DMS79 (cell line): Measurements from ENCODE around the gene RAB11FIP3.

Source experiments
- DNase-seq: peaks from one replicate; lab custom pipeline; 2025; lab: John Stamatoyannopoulos, UW

The RAB11FIP3 gene

GRCh38 chr16:554640-555365 is 129.4 kb downstream of the RAB11FIP3 start:
- no peak for DNase-seq

DNA sequence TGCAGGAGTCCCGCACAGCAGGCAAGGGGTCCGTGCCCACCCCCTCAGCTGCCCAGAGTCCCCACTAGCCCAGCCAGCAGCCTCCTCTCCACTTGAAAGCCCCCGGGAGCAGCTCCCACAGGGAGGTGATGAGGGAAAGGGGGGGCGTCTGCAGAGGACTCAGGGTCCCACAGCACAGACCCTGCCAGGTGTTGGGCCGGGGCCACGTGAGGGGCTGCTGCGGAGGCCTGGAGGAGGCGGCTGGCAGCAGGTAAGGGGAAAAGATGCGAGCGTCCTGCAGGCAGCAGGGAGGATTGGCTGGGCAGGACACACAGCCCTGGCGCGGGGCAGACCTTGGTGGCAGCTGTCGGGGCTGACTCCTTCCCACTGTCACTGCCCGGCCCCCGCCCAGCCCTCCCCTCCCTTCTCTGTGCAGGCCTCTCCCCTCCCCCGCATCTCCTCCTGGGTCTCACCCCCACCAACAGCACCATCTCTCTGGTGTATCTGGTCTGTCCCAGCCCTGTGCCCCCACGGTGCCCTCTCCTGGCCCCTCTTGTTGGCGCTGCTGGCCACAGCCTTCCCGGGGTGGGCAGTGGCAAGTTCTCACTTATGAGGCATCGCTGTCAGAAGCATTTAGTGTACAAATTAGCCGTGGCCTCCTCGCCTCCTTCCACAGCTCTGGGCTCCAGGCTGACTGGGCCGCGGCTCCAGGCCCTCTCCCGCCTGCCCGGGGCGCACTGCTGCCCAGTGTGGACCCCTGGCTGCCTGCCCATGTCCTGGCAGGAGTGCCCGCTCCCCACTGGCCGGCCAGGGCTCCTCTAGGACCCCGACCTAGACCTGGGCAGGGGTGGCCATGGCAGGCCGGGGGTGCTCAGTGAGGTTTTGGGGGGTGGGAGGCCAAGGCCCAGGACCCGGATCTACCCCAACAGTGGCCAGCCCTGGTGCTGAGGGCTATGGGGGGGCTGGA is 130.4 kb downstream of the RAB11FIP3 start:
- DNase-seq = no peak

GRCh38 chr16:556474-557173 is 131.2 kb downstream of the RAB11FIP3 start:
- no peak for DNase-seq

DNA sequence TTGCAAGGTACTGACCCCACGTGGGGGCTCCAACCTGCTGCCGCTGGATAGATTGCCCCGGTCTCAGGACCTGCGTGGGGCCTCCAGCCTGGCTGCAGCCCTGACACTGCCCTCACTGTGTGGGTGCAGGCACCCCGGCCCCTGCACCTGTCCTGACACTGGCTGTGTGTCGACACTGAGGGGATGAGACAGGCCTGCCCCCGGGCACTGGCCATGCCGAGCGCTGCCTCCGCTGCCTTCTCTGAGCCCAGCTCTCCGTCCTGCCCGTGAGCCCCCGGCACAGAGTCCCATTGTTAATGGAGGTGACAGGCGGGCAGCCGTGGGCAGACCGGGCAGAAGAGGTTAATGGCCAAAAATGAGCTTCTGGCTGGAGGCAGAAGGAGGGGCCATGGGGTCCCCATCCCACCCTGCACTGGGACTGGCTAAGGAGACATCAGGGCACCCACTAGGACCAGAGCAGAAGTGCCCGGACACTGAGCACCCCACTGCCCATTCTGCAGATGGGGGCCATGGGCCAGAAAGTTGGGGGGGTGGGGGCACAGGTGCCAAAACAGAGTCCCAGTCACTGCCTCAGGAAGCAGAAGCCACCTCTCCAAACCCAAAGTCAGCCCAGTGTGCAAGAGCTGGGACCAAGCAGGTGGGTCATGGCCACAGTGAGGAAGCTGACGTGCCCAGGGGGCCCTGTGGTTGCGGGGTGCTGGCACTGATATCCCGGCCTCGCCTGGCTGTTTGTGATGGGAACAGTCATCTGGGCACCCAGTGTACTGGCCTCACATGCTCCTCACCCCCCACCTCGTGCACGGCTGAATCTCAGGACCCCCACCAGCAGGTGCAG is 132.2 kb downstream of the RAB11FIP3 start:
- no peak for DNase-seq

- no peak for DNase-seq
Measured at GRCh38 chr16:558298-559020, 133.0 kb downstream of the RAB11FIP3 start.

DNA sequence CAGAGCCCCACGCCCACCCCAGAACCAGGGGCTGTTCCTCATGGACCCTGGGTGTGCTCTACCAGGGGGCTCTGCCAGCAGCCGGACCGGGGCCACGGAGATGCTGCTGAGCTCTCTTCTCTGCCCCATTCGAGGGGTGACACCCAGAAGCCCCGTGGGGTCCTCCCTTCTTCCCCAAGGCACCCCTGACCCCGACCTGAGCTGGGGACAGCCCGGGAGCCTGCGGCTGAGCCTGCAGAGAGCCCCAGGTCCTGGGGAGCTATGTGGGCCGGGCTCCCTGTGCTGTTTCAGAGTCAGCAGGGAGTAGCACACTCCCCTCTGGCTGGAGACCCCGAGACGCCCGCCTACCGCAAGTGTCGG is 133.6 kb downstream of the RAB11FIP3 start:
- DNase-seq = no peak

- DNase-seq = no peak
Measured at GRCh38 chr16:559411-560203, 134.2 kb downstream of the RAB11FIP3 start.

GRCh38 chr16:560204-560700 is 134.8 kb downstream of the RAB11FIP3 start, which contains the start of gene PRR35:
PRR35 (plus strand) TSS chr16:560394; CDS start chr16:563295, 2,901 bp downstream.
- no peak for DNase-seq

GRCh38 chr16:560701-561412 is 135.4 kb downstream of the RAB11FIP3 start:
- no peak for DNase-seq

GRCh38 chr16:561413-561794 is 136.0 kb downstream of the RAB11FIP3 start:
- no peak for DNase-seq

DNA sequence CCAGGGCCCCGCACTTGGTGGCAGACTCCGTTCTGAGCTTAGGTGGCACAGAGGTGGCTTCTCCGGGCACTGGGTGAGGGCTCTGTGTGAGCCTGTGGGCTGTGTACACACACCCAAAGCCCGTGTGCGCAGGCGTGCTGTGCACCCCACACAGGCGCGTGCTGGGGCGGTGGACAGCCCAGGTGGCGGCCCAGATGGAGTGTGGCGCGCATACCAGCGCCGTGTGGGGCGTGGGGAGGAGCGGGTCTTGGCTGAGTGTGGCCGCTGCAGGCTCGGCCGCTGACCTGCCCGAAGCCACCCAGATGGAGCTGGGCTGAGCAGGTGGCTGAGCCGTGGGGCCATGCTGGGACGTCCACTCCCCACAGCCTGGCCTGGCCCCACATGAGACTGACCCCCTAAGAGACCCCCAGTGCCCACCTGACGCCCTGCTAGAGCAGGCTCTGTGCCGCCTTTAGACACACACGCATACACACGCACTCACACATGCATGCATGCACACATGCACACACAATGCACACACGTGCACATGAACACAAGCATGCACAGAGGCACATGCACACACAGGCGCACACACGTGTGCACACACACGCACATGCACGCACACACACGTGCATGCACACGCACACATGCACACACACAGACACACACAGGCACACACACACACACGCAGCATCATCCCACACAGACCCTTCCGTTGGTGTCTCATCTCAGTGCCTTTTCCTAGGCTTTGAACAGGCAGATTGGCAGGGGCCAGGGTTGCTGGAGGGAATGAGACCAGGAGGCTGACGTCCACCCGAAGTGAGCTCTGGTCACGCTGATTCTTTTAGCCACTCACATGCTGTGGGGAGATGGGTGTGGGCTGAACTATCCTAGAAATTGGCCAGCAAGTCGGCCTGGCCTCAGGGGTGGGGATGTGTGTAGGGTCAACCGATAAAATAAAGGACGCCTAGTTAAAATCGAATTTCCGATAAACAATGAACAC is 136.8 kb downstream of the RAB11FIP3 start:
- no peak for DNase-seq

- no peak for DNase-seq
Measured at GRCh38 chr16:563072-563644, 137.7 kb downstream of the RAB11FIP3 start.

DNA sequence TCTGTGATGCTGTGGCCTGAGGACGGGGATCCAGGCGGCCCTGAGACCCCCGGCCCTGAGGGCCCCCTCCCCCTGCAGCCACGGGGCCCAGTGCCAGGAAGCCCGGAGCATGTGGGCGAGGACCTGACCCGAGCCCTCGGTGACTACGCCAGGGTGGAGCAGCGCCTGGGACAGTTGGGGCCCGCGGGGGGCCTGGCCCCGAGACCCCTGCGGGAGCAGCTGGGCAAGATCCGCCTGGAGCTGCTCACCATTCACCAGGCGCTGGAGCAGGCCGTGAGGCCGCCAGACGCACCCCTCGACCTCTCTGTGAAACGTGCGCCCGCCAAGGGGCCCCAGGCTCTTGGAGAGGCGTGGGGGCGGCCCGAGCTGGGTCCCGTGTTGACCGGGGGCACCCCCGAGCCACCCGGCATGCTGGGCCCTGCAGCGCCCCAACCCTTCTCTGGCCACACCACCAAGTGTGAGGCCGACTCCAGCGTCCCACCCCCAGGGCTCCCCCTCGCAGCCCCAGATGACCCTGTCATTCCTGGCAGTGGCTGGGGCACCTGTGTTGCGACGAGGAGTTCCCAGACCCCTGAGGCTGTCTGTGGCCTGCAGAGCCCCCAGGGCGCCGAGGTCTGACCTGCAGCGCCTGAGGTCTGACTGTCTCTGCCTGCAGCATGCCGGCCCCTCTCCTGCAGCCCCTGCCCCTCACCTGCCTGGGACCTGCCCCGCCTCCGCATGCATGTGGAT is 139.4 kb downstream of the RAB11FIP3 start:
- no peak for DNase-seq

DNA sequence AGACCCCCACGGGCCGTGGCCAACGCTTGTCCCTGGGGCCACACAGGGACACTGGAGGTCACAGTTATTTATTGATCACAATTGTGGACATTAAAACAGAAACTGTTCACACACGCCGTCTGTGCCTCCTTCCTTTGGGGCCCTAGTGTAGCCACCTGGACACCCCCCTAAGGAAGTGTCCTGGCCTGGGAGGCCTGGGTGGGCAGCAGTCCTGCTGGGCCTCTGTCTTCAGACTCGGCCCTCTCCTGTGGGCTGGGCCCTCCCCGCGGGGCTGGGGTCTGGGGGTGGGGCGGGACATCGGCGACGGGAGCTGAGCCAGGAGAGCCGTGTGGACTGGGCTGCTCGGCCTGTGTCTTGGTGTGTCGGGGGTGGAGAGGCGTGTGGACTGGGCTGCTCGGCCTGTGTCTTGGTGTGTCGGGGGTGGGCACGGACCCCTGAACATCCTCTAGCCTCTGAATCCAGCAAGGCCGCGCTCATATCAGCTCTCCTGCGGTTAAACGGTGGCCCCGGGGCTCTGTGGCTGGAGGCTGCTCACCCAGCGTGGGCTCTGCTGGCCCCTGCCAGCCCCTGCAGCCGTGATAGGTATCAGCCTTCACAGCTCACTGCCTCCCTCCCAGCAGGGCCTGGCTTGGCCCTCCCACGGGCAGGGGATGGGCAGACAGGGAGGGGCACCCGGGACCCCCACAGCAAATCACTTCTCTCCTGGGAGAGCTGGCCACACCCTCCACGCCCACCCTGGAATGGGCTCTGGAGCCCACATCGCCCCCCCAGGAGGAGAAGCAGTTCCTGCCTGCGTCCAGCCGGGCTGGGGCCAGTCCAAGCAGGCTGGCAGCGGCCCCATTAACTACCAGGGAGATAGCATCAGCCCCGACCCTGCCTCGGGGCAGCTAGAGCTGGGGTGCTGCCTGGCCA is 140.2 kb downstream of the RAB11FIP3 start:
- DNase-seq = no peak

GRCh38 chr16:566475-567372 is 141.3 kb downstream of the RAB11FIP3 start, which contains the start of gene NHLRC4:
NHLRC4 (plus strand) TSS chr16:567005; CDS start chr16:568048, 1,043 bp downstream.
- DNase-seq = no peak
